Right renal pelvis (tissue), 4 donors: ENCODE measurements around the gene SF3B2. TPM values are rescaled to one million over a fixed set of nuclear protein-coding genes. Genes with fewer than 3 reads are reported as not detected.

ENCODE experiments used
- DNase-seq, 4 donors: peaks; one replicate each; pipeline ENCODE4 v3.0.0-alpha.2; 2013; ENCODE audit warnings: low read depth in 4 of 4, low spot score in 3 of 4, missing footprints in 1 of 4
- polyA plus RNA-seq, 4 donors: library from polyadenylated mRNA; unstranded; fragments of 120-200 nt; gene quantifications; one replicate each; pipeline ENCODE4 v1.2.1, GENCODE V29; 2013; ENCODE audit not compliant: insufficient read length in 4 of 4

SF3B2 gene
- polyA plus RNA-seq, 4 donors, result 227 to 235 (median 230) TPM

DNA sequence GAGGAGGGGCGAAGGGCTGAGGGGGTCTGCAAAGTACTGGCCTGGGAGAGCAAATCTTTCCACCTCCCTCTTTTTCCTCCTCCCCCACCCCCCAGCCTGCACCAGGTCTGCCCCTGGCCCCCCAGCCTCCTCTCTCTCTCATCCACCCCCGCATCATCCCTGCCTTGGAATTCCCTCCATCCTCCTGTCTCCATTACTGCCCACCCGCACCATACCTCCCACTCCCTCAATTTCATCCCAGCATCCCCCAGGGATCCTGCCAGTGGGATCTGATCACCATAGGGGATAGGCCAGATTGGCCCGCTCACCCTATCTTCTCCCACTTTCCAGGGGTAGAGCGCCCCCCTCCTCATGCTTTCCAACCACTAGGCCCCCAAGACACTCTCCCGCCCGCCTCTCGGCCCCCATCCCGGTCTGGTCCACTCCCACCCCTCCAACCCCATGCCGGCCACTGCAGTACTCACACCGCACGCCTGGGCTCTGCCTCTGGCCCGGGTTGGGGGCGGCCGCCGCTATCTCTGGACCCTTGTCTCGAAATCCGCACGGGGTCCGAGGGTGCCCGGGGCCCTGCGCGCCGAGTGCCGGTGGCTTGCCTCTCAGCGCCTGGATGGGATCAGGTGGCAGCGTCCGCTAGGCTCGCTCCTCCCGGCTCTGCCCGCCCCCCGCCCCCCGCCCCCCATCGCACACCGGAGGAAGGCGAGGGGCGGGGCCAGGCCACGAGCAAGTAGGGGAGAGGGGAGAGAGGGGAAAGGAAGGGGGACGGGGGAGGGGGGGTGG, 3.4 kb upstream of the SF3B2 start, which contains the start of gene GAL3ST3:
Gene GAL3ST3, minus strand, starts transcription at position 615 of the 777 bp plus-strand sequence. CDS start 3,746 bp downstream, outside the sequence.
- DNase-seq, result no peak

DNA sequence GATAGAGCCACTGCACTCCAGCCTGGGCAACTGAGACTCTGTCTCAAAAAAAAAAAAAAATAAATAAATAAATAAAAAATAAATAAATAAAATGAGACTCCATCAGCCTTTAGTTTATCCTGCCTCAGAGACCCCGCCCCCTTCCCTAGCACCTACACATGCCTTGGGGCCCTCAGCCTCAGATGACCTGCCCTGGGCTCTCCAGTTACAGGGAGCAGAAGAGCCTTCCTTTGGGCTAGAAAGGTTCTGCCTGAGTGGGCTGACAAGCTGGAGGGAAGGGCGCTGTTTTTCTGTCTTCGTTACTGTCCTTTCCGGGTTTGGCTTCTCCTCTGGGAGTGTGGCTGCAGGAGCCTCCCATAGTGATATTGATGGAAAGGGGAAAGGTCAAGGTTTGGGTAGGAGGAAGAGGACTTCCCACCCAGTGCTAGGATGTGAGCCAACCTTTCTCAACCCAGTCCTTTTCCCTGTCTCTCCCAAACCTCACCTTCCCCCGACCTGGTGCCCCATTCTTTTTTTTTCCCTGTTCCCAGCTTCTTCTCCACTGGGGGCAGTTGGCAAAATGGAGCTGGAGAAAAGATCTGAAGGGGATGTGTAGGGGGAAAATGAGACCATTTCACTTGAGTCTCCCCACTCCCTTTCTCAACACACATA, 1.5 kb upstream of the SF3B2 start:
- DNase-seq, result no peak

DNA sequence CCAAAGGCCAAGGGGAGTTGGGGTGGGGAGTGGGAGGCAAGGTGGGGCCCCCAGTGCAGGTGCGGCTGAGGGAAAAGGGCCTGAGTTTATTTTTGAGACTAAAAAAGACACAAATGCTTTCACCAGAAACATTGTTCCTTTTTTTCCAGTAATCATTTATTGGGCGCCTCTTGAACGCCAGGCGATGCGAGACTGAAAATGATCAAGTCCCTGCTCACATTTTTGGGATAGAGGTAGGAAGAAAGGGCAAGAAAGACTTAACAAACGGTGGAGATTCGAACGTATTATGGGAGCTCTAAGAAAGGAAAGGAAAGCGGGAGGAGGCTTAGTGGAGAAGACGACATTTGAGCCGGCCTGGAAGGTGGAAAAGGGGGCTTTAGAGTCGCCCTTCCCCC, 796 bp upstream of the SF3B2 start:
- no peak for DNase-seq

DNA sequence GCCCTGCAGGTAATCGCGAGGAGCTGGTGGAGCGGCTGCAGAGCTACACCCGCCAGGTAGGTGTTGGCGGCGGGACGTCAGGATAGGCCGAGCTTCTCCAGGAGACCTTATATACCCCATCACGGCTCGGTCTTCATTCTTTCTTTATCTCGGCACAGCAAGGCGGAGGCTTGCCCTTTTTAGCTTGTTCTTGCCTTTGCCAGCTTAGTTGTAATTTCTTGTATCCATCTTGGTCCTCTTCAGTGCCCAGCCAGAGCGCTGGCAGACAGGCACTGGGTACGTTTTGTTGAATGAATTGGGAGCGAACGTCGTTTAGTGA, 459 bp downstream of the SF3B2 start:
- no peak for DNase-seq

DNA sequence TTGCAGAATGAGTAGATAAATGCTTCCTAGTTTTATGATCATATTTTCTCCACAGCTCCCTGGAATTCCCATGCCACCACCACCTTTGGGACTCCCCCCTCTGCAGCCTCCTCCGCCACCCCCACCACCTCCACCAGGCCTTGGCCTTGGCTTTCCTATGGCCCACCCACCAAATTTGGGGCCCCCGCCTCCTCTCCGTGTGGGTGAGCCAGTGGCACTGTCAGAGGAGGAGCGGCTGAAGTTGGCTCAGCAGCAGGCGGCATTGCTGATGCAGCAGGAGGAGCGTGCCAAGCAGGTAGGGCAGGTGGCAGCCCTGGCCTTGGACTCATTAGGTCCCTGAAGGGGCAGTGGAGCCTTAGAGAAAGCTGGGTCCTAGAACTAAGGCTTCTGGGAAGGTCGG, 2.9 kb downstream of the SF3B2 start:
- DNase-seq, result no peak

DNA sequence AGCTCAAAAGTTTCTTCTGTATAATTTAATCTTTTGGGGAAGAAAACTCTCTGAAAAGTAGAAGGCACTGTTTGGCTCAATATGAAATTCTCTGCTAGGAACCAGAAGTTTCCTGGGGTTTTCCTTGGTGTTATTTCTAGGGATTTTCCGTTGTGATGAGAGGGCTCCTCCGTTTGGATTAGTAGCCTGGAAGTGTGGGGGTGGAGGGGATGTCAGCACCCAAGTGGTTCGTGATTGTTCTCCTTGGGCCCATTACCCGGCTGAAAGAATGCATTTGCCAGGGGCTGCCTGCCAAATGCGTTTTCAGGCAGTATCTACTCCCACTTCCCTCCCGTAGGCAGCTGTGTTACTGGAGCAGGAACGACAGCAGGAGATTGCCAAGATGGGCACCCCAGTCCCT, 4.3 kb downstream of the SF3B2 start:
- DNase-seq, result no peak

DNA sequence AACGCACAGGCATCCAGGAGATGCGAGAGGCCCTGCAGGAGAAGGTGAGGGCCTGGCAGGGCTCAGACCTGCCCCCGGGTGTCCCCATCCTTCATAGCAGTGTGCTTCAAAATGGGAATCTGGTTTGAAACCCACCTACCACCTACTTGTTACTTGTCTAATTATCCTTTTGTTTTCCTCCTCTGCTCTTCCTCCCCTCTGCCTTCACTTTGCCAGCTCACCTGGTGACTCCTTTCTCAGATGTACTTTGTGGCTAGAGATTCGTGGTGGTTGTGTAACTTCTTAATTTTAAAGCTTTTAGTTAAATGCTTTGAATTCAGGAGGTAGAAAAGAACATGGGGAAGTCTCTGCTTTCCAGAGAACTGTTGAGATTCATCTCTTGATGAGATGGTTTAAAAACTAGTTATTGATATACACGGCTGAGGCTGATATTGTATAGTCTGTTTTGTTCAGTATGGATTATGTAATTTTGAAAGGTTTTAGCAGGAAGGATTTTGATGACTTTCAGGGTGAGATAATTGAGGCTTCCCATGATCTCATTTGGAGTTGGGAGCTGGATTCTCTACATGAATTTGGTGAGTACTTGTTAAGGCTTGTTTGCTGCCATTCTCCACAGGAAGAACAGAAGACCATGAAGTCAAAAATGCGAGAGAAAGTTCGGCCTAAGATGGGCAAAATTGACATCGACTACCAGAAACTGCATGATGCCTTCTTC, 8.0 kb downstream of the SF3B2 start:
- DNase-seq, result no peak

DNA sequence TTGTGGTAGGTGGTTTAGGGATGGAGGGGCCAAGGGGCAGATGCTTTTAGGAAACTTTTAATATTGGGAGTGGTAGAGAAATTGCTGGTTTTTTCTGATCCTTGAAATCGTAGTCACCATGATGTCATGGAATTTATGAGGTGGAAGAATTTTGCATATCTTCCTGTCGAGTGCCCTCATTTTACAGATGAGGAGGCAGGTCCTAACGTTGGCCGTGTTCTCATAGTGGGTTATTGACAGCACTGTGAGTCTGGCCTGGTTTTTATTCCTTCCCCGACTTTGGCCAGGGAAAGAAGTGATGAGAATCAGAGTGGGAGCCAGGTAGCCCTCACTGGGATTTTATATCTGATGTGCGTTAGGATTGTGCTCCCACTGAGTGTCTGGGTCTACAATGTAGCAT, 9.1 kb downstream of the SF3B2 start:
- no peak for DNase-seq

DNA sequence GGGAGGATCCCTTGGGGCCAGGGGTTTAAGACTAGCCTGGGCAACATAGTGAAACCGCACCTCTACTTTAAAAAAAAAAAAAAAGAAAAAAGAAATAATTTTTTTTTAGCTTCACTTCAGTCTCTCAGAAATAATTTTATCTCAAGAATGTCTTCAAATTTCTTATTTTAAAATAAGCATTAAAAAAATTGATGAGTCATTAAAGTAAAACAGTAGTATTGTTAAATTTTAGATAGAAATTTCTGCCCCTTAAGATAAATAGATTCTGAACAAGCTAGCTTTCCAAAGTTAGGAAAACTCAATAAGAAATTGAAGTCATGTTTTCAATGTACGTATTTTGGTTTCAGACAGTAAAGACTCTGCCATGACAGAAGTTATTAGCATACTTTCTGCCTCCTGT, 10.2 kb downstream of the SF3B2 start:
- DNase-seq, result no peak

DNA sequence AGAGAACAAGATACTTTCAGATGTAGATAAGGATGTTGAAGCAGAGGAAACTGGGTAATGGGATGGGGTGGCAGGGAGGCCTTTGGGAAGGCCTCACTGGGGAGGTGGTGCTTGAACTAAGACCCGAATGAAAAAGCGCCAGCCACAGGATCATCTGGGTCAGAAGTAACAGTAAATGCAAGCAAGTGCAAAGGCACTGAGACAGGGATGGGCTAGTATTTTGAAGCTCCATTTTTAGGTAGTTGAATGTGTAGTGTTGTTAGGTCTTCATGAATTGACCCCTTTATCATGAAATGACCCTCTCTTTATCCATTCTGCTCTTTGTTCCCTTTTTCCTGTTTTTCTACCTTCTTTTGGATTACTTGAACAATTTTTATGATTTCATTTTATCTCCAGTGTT, 11.7 kb downstream of the SF3B2 start:
- DNase-seq, result no peak

DNA sequence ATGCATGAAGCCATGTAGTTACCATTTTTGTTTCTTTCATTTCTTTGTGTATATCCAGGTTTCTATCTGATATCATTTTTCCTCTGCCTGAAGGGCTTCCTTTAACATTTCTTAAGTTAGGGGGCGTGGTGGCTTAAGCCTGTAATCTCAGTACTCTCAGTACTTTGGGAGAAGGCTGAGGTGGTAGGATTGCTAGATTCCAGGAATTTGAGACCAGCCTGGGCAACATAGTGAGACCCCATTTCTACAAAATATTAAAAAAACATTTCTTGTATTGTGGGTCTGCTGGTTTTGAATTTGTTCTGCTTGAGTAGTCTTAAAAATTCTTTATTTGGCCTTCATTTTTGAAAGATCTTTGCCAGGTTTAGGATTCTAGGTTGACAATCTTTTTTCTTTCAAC, 12.4 kb downstream of the SF3B2 start:
- DNase-seq, result no peak

DNA sequence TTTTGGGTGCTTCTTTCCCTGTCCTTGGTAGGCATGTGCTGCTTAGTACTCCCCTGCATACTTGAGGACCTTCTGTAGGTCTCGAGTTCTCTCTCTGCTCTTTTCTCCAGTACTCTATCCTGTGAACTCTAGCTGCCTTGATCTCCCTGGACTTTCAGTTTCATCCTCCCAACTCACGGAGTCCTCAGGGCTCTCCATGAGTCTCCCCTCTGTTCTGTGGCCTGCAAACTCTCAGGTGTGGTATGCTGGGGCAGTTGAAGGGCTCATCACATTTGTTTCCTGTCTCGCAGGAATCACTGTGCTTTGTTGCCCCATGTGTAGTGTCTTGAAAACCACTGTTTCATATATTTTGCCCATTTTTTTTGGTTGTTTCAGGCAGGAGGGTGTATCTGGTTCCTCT, 14.6 kb downstream of the SF3B2 start:
- no peak for DNase-seq

DNA sequence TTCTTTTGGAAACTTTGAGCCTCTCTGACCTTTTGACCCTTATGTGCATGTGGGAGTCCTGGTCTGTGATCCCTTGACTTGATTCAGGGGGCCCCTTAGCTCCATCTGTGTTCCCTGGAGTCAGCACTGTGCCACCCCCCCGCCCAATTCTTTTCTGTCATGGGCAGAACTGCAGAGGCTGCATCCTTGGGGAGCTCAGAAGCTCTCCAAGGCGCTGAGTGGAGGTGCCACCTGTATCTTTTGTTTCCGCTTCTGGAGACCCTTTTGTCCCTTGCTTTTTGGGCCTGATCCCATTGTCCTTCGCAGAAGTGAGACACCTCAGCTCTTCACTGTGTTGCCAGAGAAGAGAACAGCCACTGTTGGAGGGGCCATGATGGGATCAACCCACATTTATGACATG, 15.5 kb downstream of the SF3B2 start:
- no peak for DNase-seq

DNA sequence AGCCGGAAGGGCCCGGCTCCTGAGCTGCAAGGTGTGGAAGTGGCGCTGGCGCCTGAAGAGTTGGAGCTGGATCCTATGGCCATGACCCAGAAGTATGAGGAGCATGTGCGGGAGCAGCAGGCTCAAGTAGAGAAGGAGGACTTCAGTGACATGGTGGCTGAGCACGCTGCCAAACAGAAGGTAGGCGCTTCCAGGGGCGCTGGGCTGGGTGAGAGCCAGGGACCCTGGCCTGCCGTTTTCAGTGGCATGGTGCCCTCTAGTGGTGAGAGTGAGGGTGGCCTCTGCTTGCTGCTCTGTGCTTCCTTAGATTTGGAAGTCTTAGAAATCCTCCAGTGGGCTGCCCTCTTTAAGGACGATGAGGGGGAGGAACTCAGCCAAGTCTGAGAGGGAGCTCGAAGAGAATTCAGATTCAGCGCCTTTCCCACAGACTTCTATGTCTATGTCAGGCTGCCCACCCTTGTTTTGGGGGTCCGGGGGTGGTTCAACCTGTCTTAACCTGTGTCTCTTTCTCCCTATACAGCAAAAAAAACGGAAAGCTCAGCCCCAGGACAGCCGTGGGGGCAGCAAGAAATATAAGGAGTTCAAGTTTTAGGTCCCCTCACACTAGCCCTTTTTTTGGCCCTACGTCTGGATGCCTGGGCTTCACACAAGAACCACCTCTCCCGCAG, 16.1 kb downstream of the SF3B2 start:
- peak in 2 of 4 donors; percentile 62 to 63 for DNase-seq

DNA sequence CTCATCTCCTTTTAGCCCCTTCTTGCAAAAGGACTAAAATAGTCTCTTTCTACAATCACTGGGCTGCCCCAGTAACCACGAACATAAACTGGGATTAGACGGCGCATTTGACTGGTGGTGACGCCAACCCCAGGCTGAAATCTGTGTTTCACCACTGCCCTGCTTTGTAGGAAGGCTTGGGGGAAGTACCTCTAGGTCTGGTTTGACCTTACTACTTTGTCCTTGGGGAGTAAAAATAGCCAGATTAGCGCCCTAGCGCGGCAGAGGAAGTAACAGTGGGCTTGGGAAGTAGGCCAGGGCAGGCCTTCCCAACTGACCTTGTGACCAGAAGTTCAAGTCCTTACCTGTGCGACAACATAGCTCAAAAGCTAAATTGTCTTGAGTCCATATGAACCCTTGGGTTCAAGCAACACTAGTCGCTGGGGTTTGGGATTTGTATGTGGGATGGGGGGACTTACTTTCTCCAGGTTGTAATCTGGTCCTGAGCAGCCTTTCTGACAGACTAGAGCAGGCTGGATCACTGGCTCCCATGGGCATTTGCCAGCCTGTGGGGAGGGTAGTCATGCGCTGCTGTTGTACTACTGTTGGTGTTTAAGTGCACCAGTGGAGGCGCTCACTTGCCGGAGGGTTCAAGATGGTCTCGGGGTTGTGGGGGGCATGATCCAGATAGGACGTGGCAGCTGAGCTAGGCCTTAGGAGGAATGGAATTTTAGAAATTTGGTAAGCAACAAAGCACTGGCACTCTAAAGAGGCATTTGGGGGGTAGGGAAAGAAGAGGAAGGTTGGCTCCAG, 17.0 kb downstream of the SF3B2 start:
- no peak for DNase-seq

DNA sequence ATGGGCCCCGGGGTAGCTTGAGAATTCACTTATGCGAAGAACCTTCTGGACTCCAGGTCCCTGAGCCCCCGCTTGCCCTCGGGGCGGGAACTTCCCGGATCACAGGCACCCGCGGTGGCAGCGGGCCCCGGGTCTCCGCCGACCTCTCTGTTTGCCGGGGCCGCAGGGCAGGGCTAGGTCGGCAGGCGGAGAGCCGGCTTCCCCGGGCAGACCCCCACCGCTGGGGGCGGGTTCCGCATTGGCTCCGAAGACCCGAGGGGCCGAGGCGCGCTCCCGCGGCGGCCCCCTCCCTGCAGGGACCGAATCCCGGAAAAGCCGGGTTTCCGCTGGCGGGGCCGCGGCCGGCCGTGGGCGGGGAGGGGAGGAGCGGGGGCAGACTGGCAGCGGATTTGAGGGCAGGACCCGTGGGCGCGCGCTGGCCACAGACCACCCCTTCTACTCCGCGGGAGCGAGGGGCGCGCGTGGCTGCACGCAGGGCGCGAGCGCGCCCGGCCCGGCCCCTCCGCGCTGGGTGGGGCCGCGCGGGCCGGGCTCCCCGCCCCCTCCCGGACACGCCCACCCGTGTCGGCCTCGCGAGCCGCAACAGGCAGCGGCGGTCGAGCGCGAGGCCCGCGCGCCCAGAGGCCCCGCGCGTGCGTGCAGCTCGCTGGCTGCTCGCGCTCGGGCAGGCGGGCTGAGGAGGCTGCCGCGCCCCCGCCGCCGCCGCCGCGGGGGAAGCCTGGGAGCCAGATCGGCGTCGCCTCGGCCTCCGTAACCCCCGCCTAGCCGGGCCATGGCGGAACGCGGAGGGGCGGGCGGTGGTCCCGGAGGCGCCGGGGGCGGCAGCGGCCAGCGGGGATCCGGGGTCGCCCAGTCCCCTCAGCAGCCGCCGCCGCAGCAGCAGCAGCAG, 17.8 kb downstream of the SF3B2 start, which contains the start of gene PACS1:
Gene PACS1, plus strand, starts transcription at position 558 of the 889 bp plus-strand sequence. Its CDS starts 215 bp downstream, at position 773.
- DNase-seq, result peak in 1 of 4 donors; percentile 37

DNA sequence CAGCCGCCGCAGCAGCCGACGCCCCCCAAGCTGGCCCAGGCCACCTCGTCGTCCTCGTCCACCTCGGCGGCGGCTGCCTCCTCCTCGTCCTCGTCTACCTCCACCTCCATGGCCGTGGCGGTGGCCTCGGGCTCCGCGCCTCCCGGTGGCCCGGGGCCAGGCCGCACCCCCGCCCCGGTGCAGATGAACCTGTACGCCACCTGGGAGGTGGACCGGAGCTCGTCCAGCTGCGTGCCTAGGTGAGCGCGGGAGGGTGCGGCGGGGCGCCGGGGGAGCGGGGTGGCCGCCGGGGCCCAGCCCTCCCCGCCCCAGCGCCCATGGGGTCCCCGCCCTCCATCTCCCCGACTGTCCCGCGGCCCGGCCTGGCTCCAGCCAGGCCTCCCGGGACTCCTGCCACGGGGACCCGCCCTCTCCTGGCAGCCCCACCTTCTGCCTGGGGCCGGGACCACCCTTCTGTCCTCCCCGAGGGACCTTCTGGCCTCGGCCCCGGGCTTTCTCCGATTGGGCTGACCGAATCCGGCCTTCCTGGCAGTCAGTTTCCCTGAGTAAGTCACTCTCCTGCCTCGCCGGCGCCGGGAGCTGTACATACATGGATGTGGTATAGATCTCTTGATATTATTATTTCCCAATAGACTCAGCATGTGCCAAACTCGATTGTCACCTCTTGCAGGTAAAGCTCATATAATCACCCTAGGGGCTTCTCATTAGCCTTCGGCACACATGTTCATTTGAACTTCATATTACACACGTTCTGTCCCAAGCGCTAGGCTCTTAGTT, 18.6 kb downstream of the SF3B2 start:
- no peak for DNase-seq

DNA sequence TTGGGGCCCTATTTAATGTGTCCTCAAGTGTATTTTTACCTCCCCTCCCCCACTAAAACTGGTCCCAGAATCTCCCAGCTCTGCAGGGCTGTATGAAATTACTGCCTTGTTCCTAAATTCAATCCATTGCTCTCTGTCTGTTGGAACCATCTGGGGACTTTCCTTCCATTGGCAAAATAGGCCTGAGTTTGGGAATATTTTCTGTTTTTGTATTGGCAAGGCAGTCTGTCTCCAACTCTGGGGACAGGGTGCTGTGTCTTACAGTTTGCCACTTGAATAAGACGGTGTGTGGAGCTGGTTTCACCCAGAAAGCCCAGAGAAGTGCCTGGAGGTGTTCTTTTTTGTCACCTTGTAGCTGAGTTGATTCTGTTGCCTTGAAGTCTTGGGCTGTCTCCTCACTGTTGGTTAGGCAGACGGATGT, 19.2 kb downstream of the SF3B2 start:
- no peak for DNase-seq
